Effector memory CD4-positive, alpha-beta T cell (primary cell): ENCODE data around the gene FBRSL1.

Experiments
- DNase-seq, 3 donors: peaks; one replicate each; pipeline ENCODE4 v3.0.0-alpha.2; 2020
- H3K27ac ChIP-seq: 2 replicates; pipeline ENCODE4 v1.7.0; 2013; ENCODE audit warnings: mild to moderate bottlenecking, low read length, moderate library complexity; ENCODE audit not compliant: insufficient read depth, poor library complexity, severe bottlenecking
- H3K27me3 ChIP-seq: replicated peaks from 2 replicates; pipeline ENCODE4 v1.7.0; 2013; ENCODE audit warnings: mild to moderate bottlenecking, low read length; ENCODE audit not compliant: insufficient read depth, control insufficient read depth, poor library complexity, severe bottlenecking
- H3K36me3 ChIP-seq: 2 replicates; pipeline ENCODE4 v1.7.0; 2013; ENCODE audit warnings: mild to moderate bottlenecking, low read length, moderate library complexity; ENCODE audit not compliant: control insufficient read depth, insufficient read depth
- H3K4me1 ChIP-seq: 2 replicates; pipeline ENCODE4 v1.7.0; 2013; ENCODE audit warnings: low read length, mild to moderate bottlenecking; ENCODE audit not compliant: control insufficient read depth, insufficient read depth, poor library complexity, severe bottlenecking
- H3K4me3 ChIP-seq: 2 replicates; pipeline ENCODE4 v1.7.0; 2013; ENCODE audit warnings: low read length, low read depth, mild to moderate bottlenecking; ENCODE audit not compliant: insufficient read depth, poor library complexity, severe bottlenecking
- H3K9me3 ChIP-seq: 2 replicates; pipeline ENCODE4 v1.7.0; 2013; ENCODE audit warnings: mild to moderate bottlenecking, low read length, moderate library complexity; ENCODE audit not compliant: control insufficient read depth

The FBRSL1 gene

DNA sequence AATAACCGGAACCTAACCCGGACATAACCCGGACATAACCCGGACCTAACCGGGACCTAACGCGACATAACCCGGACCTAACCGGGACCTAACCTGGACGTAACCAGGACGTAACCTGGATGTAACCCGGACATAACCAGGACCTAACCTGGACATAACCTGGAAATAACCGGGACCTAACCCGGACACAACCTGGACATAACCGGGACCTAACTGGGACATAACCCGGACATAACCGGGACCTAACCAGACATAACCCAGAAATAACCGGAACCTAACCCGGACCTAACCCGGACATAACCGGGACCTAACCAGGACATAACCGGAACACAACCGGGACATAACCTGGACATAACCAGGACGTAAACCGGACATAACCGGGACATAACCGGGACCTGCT, 6.7 kb upstream of the FBRSL1 start:
- Histone ChIP-seq H3K27me3 (no peaks in the 10 kb centered on the region), H3K4me3 (no peak overlapping the region), H3K4me1 (peaks cover 3% of the 10 kb centered on the region), H3K9me3 (no peaks in the 10 kb centered on the region), H3K27ac (no peak overlapping the region), H3K36me3 (no peaks in the 10 kb centered on the region)
- DNase-seq: no peak

GRCh38 chr12:132483612-132484011, 6.3 kb upstream of the FBRSL1 start:
- Histone ChIP-seq H3K4me3 (no peak overlapping the region), H3K9me3 (no peaks in the 10 kb centered on the region), H3K36me3 (no peaks in the 10 kb centered on the region), H3K27me3 (no peaks in the 10 kb centered on the region), H3K4me1 (peaks cover 7% of the 10 kb centered on the region), H3K27ac (no peak overlapping the region)
- no peak for DNase-seq

- H3K4me3 ChIP-seq: no peak overlapping the region
- H3K27me3 ChIP-seq: no peaks in the 10 kb centered on the region
- no peaks in the 10 kb centered on the region for H3K36me3 ChIP-seq
- no peak overlapping the region for H3K27ac ChIP-seq
- peaks cover 9% of the 10 kb centered on the region for H3K4me1 ChIP-seq
- no peak for DNase-seq
- no peaks in the 10 kb centered on the region for H3K9me3 ChIP-seq
Observed at GRCh38 chr12:132484183-132484890, 5.6 kb upstream of the FBRSL1 start.

DNA sequence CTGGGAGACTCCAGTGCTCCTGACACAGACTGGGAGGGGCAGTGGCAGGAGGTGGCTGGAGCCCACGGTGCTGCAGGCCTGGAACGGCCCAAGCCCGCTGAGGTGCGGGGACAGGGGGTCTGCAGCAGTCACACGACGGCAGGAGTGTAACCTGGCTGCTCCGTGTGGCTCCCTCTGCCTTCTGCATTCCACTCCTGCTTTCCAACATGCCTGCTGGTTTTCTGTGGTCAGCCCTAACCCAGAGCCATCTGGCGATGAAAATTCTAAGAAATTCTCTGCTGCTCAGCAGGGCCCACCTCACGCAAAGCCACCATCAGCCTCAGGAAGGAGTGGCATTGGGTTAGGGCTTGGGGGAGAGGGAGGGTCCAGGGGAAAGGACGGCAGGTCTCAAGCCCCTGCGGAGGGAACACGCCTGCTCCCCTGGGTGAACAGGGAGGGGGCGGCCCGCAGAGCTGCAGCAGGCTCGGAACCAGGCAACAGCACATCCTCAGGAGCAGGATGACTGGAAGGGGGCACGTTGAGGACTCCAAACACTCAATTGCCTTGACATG, 5.0 kb upstream of the FBRSL1 start:
- no peak for DNase-seq
- Histone ChIP-seq H3K36me3 (no peaks in the 10 kb centered on the region), H3K9me3 (no peaks in the 10 kb centered on the region), H3K27ac (no peak overlapping the region), H3K4me3 (no peak overlapping the region), H3K27me3 (no peaks in the 10 kb centered on the region), H3K4me1 (peaks cover 9% of the 10 kb centered on the region)

DNA sequence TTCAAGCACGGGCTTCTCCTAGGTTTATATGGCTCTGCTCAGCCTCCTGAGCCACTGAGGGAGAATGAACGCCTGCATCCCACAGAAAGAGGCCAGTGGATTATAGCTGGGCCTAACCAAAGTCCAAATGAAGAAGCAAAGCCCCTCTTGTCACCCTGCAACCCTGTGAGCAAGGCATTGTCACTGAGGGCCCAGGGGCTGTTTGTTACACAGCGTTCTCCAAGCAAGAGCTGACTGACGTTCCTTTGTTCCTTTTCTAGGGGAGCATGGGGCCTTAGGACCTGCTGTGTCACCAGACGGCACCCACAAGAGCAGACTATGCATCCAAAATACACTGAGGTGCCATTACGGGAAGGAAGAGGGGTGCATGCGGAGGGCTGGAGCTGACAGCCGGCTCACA, 4.3 kb upstream of the FBRSL1 start:
- Histone ChIP-seq H3K9me3 (no peaks in the 10 kb centered on the region), H3K36me3 (no peaks in the 10 kb centered on the region), H3K4me1 (peaks cover 9% of the 10 kb centered on the region), H3K27ac (no peak overlapping the region), H3K27me3 (no peaks in the 10 kb centered on the region), H3K4me3 (no peak overlapping the region)
- DNase-seq: no peak

DNA sequence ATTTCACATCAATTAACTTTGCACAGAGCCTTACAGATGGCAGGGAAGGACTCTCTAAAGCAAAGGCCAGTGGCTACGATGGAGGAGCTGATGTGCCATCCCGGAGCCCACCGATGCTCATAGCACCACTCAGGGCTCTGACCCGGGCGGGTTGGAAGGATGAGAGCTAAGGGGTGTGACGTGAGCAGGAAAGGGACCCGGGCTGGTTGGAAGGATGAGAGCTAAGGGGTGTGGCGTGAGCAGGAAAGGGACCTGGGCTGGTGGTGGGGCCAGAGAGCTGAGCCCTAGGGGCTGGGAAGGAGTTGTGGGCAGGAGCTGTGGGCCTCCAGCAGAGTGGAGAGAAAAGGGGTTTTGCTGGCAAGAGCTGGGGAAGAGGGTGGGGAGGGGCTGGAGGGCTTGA, 3.8 kb upstream of the FBRSL1 start:
- H3K36me3 ChIP-seq: no peaks in the 10 kb centered on the region
- peaks cover 14% of the 10 kb centered on the region for H3K4me1 ChIP-seq
- no peak overlapping the region for H3K4me3 ChIP-seq
- H3K27me3 ChIP-seq: no peaks in the 10 kb centered on the region
- DNase-seq: no peak
- H3K27ac ChIP-seq: no peak overlapping the region
- no peaks in the 10 kb centered on the region for H3K9me3 ChIP-seq

DNA sequence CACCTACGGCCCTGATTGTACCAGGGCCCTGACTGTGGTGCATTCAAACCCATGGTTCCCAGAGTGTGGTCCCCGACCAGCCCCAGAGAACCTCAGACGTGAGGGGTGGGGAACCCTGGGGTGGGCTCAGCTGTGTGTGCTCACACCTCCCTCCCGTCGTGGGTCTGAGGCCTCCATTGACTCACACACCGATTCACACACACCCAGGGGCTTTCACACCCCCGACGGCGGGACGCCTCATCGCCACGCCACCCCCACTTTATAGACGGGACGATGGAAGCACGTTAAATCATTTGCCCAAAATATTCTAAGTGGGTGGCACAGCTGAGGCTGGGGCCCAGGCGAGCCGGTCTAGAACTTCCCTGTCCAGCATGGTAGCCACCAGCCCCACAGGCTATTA, 3.4 kb upstream of the FBRSL1 start:
- no peaks in the 10 kb centered on the region for H3K36me3 ChIP-seq
- H3K27ac ChIP-seq: no peak overlapping the region
- H3K27me3 ChIP-seq: no peaks in the 10 kb centered on the region

GRCh38 chr12:132487311-132487741, 2.6 kb upstream of the FBRSL1 start:
- Histone ChIP-seq H3K9me3 (no peaks in the 10 kb centered on the region), H3K4me3 (no peak overlapping the region), H3K27ac (no peak overlapping the region), H3K27me3 (no peaks in the 10 kb centered on the region), H3K36me3 (no peaks in the 10 kb centered on the region), H3K4me1 (peaks cover 26% of the 10 kb centered on the region)
- DNase-seq: no peak

More for the DNA sequence above, 3.4 kb upstream of the FBRSL1 start:
- DNase-seq: no peak
- no peak overlapping the region for H3K4me3 ChIP-seq
- H3K4me1 ChIP-seq: peaks cover 18% of the 10 kb centered on the region
- no peaks in the 10 kb centered on the region for H3K9me3 ChIP-seq

- no peak for DNase-seq
- H3K4me1 ChIP-seq: peaks cover 34% of the 10 kb centered on the region
- H3K27me3 ChIP-seq: no peaks in the 10 kb centered on the region
- no peaks in the 10 kb centered on the region for H3K36me3 ChIP-seq
- H3K4me3 ChIP-seq: peak overlapping the region; percentile 77
- H3K9me3 ChIP-seq: no peaks in the 10 kb centered on the region
- peak overlapping the region; percentile 90 for H3K27ac ChIP-seq
Observed at GRCh38 chr12:132488127-132489077, 1.5 kb upstream of the FBRSL1 start.
